CD4-positive, alpha-beta T cell treated with Interferon alpha-2 for 1 hour (primary cell): ENCODE data around the gene NHSL2.
"Not testable (repeated sequence)": the region's sequence is repeated elsewhere in the genome, so short reads cannot be mapped to it uniquely, and the experiment has no call there.

Experiments
- DNase-seq, 2 donors: peaks; one replicate each; pipeline ENCODE4 v3.0.0-alpha.2; 2020 to 2022

The NHSL2 gene

GRCh38 chrX:72133851-72134546 is 223.4 kb downstream of the NHSL2 start:
- DNase-seq, result no peak

- DNase-seq, result no peak
Measured at GRCh38 chrX:72137846-72138495, 227.3 kb downstream of the NHSL2 start.

DNA sequence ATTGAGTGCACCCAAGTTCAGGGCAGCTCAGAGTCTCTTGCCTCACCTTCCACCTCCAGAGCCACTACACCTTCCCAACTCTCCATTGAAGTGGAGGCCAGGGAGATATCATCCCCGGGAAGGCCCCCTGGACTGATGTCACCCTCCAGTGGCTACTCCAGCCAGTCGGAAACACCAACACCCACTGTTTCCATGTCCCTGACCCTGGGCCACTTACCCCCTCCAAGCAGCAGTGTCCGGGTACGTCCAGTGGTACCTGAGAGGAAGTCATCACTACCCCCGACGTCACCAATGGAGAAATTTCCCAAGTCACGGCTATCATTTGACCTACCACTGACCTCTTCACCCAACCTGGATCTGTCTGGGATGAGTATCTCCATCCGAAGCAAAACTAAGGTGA is 228.9 kb downstream of the NHSL2 start:
- no peak for DNase-seq

GRCh38 chrX:72141372-72142004 is 230.8 kb downstream of the NHSL2 start:
- peak in 1 of 2 donors; percentile 28 for DNase-seq

- DNase-seq, result no peak
Measured at GRCh38 chrX:72142094-72142793, 231.6 kb downstream of the NHSL2 start.

GRCh38 chrX:72142794-72143608 is 232.4 kb downstream of the NHSL2 start:
- DNase-seq, result no peak

GRCh38 chrX:72143609-72143907 is 232.9 kb downstream of the NHSL2 start:
- DNase-seq, result no peak

DNA sequence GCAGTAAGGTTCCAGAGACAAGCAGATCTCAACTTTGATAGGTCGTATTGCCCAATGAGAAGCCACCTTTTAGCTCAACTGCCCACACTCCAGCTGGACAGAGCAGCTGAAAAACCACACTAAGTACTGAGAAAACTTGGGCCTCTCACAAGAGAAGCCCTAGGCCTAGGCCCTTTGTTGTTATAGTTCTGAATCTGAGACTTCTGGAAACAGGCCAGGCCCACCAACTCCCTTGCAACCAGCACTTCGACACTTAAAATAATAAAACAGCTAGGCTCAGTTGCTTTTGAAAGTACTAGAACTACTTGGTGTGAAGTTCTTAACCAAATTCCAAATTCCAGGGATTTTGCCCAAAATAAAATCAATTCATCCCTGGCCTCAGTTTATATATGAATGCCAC is 234.5 kb downstream of the NHSL2 start:
- DNase-seq, result no peak

DNA sequence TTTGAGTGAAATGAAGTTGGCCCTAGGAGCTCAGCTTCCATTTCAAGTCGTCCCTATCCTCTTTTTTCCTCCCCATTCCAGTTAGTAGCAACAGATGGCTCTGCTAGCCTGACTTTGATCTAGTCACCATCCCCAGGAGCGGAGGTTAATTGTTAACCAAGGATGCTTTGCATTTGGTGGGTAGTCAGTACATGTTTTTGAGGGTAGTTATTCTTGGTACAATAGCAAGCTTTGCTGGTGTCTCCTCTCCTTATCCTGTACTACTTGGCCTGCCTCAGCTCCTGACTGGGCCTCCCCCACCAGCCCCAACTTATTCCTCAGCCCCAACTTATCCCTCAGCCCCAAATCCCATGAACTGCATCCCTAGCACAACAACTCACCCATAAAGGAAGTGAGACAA is 235.9 kb downstream of the NHSL2 start:
- DNase-seq, result no peak

GRCh38 chrX:72158773-72159172 is 248.1 kb downstream of the NHSL2 start:
- DNase-seq, result no peak

DNA sequence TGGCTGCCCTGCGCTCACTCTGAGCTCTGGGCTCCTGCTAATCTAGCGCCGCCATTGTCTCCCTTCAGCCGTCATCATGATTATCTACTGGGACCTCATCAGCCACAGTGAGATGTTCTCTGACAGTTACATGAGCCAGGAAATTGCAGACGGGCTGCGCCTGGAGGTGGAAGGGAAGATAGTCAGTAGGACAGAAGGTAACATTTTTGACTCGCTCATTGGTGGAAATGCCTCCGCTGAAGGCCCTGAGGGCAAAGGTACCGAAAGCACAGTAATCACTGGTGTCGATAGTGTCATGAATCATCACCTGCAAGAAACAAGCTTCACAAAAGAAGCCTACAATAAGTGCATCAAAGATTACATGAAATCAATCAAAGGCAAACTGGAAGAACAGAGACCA is 249.1 kb downstream of the NHSL2 start:
- DNase-seq, result no peak

- no peak for DNase-seq
Measured at GRCh38 chrX:72165551-72165950, 254.9 kb downstream of the NHSL2 start.

DNA sequence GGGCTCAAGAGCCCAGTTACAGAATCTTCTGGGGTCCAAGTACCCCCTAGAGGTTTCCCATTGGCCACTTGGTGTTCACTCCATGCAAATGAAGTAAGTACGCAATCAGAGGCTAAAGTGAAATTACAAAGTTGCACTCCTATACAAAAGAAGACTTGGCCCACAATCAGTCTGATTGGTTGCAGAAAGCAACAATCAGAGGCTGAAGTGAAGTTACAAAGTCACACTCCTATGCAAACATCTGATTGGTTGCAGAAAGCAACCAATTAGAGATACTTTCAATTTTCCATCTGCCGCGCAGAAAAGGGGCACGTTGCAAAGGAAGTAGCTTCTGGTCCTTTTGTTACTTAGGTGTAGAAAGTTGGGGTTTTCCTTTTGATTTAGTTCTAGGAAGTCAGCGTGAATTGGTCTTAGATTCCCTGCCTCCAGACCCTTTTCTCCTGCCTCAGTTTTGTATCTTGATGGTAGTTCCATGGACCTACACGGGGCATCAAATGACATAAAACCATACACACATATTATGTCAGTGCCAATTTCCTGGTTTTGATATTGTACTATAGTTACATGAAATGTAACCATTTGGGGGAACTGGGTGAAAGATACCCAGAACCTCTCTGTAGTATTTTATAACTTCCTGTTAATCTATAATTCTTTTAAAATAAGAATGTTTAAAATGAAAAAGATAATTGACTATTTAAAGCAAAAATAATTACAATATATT is 258.5 kb downstream of the NHSL2 start:
- peak; percentile 62 to 84 for DNase-seq

GRCh38 chrX:72176289-72176688 is 265.6 kb downstream of the NHSL2 start:
- DNase-seq, result not testable (repeated sequence)

GRCh38 chrX:72176981-72177380 is 266.3 kb downstream of the NHSL2 start:
- DNase-seq, result no peak

GRCh38 chrX:72180539-72180938 is 269.9 kb downstream of the NHSL2 start:
- DNase-seq, result no peak

GRCh38 chrX:72181178-72182125 is 270.8 kb downstream of the NHSL2 start, which contains the start of gene PIN4:
PIN4 (plus strand) TSS chrX:72181757; CDS start chrX:72181786, 29 bp downstream.
- DNase-seq, result peak; percentile 91

GRCh38 chrX:72182924-72183323 is 272.3 kb downstream of the NHSL2 start:
- DNase-seq, result no peak

GRCh38 chrX:72201836-72202536 is 291.3 kb downstream of the NHSL2 start:
- no peak for DNase-seq
